GM21528 (cell line): ENCODE measurements around the gene TGM5.
"Not testable (repeated sequence)": the region's sequence is repeated elsewhere in the genome, so short reads cannot be mapped to it uniquely, and the experiment has no call there.

ENCODE experiments used
- ATAC-seq: cut with Tn5 transposase; IDR thresholded peaks from one replicate; pipeline ENCODE4 v1.9.1; 2021; ENCODE audit warnings: mild to moderate bottlenecking, moderate library complexity; ENCODE audit not compliant: unreplicated experiment, low FRiP score

TGM5 gene

GRCh38 chr15:43198992-43199391 lies 67.7 kb downstream of the TGM5 start:
- no peak for ATAC-seq

- ATAC-seq, result not testable (repeated sequence)
These were observed 68.2 kb downstream of the TGM5 start for GRCh38 chr15:43198556-43198955.

DNA sequence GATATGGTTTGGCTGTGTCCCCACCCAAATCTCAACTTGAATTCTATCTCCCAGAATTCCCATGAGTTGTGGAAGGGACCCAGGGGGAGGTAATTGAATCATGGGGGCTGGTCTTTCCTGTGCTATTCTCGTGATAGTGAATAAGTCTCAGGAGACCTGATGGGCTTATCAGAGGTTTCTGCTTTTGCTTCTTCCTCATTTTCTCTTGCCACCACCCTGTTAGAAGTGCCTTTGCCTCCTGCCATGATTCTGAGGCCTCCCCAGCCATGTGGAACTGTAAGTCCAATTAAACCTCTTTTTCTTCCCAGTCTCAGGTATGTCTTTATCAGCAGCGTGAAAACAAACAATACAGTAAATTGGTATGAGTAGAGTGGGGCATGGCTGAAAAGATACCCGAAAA lies 69.0 kb downstream of the TGM5 start:
- ATAC-seq, result not testable (repeated sequence)

GRCh38 chr15:43196760-43197548 lies 69.8 kb downstream of the TGM5 start:
- no peak for ATAC-seq

DNA sequence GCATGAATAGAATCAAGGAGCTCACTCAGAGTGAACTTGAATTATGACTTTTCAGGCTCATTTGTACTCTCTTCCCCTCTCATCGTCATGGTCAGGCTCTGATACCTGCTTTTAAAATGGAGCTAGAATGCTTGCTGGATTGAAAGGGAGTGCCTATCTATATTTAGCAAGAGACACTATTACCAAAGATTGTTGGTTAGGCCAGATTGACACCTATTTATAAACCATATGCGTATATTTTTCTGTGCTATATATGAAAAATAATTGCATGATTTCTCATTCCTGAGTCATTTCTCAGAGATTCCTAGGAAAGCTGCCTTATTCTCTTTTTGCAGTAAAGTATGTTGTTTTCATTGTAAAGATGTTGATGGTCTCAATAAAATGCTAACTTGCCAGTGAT lies 71.9 kb downstream of the TGM5 start:
- ATAC-seq, result no peak

DNA sequence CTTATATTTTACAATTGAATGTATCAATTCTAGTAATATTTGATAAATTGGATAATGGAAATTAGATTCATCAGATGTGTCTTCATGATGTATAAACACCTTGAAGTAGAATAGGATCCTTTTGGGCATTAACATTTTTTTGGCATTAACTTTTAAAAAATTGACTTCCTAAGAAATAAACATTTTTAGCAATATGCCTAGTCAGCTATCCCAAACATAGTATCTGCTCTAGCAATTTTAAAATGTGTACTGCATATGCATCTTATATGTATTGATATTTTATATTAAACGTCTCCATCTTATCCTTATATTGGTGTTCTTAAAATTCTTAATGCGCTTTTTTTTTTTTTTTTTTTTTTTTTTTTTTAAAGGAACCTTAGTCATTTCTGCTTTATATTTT lies 73.0 kb downstream of the TGM5 start:
- ATAC-seq, result no peak

DNA sequence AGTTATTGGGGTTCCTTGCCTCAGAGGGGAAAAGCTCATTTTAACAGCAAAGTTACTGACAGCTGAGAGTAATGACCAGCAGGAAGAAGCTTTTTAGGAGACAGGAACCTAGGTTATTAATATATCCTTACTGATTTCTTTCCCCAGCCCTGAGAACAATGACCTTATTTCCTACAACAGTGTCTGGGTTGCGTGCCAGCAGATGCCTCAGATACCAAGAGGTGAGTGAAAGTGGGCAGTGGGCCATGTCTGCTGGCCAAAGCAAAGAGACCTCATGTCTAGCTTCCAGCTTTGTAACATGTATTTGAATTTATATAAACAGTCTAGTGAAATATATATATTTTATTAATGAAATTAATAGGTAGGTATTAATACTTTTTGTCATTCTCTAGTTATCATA lies 76.5 kb downstream of the TGM5 start:
- ATAC-seq, result no peak

DNA sequence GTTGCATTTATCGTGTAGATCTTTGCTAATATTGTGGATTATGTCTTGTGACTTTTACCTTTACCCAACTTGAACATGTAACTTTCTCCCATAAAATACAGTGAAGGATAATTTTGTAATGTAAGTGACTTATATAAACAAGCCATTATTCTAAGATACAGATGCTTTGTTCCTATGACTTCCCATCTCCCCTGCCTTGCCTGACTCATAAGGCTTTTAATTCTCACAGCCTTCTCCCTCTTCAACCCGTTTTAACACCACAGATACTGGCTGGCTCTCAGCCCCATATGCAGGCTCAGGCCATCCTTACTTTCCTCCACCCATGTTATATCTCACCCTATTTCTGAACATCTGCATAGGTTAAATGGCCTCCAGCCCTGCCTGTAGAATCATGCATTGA lies 77.4 kb downstream of the TGM5 start:
- ATAC-seq, result no peak

DNA sequence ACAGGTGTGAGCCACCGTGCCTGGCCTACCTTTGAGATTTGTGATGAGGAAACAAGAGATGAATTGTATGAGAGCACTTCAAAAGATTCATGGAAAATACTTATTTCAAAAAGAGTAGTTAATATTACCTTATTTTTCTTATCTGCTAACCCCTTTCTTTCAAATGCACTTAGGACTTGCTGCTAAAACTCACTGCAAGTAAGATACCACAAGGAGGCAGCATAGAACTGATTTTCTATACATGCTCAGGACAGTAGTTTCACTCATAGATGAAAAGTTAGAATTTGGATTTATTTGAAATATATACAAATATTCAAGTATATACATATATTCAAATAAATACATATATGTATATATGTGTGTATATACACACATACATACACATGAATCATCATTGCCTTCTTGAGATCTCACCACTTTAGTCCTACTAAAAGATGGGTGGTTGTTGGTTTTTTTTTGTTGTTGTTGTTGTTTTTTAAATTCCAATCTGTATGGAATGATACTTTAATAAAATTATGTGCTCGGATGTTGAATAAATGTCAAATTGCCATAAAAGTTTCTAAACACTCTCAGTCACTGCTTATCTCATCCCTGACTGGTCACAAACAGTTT lies 79.1 kb downstream of the TGM5 start:
- ATAC-seq, result no peak

DNA sequence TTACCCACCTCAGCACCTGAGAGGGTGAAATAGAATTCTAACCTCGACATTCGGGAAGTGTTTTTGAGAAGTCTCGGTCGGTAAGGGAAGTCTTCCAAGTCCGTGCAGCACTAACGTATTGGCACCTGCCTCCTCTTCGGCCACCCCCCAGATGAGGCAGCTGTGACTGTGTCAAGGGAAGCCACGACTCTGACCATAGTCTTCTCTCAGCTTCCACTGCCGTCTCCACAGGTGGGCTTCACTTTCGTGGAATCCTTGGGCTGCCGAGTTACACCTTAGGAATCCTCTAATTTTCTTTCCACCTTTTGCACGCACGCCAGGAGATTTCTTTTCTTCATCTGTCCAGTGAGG lies 80.8 kb downstream of the TGM5 start:
- ATAC-seq, result peak; percentile 29

DNA sequence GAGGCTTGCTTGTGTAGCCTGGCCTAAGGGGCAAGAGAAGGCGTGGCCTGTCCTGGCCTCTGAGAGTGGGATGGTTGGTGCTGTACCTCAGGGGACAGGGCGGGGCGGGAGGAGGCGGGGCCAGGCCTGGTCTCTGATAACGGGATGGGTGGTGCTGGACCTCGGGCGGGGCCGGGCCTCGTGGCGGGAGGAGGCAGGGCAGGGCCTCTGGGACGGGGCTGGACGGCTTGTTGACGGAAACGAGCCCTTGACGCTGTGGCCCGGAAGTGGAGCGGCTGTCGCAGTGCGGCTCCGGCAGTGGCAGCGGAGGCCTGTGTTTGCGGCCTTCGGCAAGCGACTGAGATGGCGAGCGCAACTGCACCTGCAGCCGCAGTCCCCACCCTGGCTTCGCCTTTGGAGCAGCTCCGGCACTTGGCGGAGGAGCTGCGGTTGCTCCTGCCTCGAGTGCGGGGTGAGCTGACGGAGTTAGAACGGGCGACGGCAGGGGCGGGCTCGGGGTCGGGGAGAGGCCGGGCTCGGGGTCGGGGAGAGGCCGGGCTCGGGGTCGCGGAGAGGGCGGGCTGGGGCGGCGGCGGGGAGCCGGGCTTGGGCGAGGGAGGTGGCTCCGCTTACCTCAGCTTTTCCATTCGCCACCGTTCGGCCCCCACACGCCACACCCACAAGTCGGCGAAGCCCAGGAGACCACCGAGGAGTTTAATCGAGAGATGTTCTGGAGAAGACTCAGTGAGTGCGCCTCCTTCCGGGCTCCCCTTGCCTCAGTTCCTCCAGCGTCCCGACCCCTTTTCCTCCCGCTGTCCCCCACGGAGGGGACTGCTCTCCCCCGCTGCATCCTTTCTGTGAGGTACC lies 81.3 kb downstream of the TGM5 start, which contains the start of gene CCNDBP1:
Gene CCNDBP1 (plus strand): TSS at position 247 of the 846 bp plus-strand sequence. CDS start 96 bp downstream, at position 343.
- ATAC-seq, result peak; percentile 91

DNA sequence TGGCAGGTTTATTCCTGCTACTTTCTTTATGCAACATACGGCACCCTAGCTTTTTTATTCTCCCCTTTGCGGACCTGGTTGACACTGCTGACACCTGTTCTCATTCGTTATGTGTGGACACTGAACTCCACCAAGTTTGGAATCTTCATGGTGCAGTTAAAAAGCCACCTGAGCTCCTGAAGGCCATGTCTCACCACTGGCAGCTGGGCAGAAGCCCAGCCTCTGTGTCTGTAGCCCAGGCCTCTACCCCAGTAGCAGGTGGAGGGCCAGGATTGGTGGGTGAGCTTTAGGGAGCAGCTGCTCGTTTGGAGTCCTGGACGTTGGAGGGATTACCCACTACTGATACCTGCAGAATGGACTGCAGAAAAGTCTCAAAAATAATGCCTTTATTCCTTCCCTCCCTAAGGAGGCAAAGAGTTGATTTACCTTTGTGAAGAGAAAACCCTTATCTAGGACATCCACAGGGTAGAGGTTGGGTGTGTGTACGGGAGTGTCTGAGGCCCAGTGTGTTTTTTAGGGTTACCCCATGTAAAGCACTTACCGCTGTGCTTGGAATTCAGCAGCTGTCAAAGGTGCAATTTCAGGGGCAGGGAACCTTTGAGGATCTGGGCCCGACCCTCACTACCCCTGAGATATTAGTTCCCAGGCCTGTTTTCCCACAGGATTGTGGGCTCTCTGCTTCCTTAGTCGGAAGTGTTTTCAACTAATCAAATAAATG lies 82.2 kb downstream of the TGM5 start:
- ATAC-seq, result no peak

GRCh38 chr15:43183270-43183669 lies 83.5 kb downstream of the TGM5 start:
- no peak for ATAC-seq
